ENCODE data around the gene RASD2. TPM values are rescaled to one million over a fixed set of nuclear protein-coding genes. Genes with fewer than 3 reads are reported as not detected.

RASD2 gene
- total and polyA plus RNA-seq, 2 donors (not counting 1 experiment from before 2014, with no cell fraction given) = 0.07 TPM; not detected in 1

GRCh38 chr22:35587447-35587870 is 46.8 kb downstream of the RASD2 start:
- Histone ChIP-seq H3K9ac (ENCODE audit: low read length) (no peak overlapping the region), H4K20me1 (ENCODE audit: control insufficient read depth, insufficient read depth, low read length, poor library complexity, severe bottlenecking) (no peaks in the 10 kb centered on the region), H3K79me2 (ENCODE audit: control insufficient read depth, insufficient read depth, low read length) (no peaks in the 10 kb centered on the region), H3K36me3 (replicated peaks in 1 of 2; ENCODE audit: control extremely low read depth in 1 of 2, control insufficient read depth in 1 of 2, extremely low read depth in 1 of 2, insufficient read depth in 2 of 2, low read length in 1 of 2) (no peaks in the 10 kb centered on the region), H3K27me3 (replicated peaks in 1 of 4; ENCODE audit: control extremely low read depth in 1 of 4, control insufficient read depth in 3 of 4, insufficient read depth in 4 of 4, low read length in 3 of 4) (peaks cover 0 to 2% (median 0%) of the 10 kb centered on the region in 4 experiments), H3K9me3 (ENCODE audit: control extremely low read depth in 1 of 3, control insufficient read depth in 2 of 3, insufficient read depth in 1 of 3, low read length in 2 of 3) (no peaks in the 10 kb centered on the region), H3K27ac (ENCODE audit: low read length in 2 of 2) (no peak overlapping the region), H3K4me1 (ENCODE audit: control insufficient read depth in 2 of 2, insufficient read depth in 2 of 2, low read length in 2 of 2) (peaks cover 0 to 7% of the 10 kb centered on the region in 2 donors), H3K4me3 (ENCODE audit: control extremely low read depth in 1 of 5, extremely low read depth in 1 of 5, insufficient read depth in 1 of 5, low read depth in 2 of 5, low read length in 4 of 5) (no peak overlapping the region), H3K4me2 (replicated peaks; ENCODE audit: low read depth, low read length, poor library complexity, severe bottlenecking) (no peak overlapping the region), H2AFZ (ENCODE audit: insufficient read depth, low read depth, low read length, poor library complexity, severe bottlenecking) (no peak overlapping the region)
- WGBS (ENCODE audit: insufficient coverage) = 84% methylated on average over 4 of the region's 6 CpGs
- Mint-ChIP-seq H3K9me3 (ENCODE audit: insufficient read depth) (no peaks in the 10 kb centered on the region), H3K27me3 (peaks cover 6% of the 10 kb centered on the region), H3K27ac (no peak overlapping the region), H3K4me3 (no peak overlapping the region), H3K4me1 (no peaks in the 10 kb centered on the region)
- ATAC-seq (ENCODE audit: low read depth) (no peak), DNase-seq (no peak)
- ChIA-PET POLR2A (no interaction called here), CTCF (no interaction called here)
- intact Hi-C loops (cut with micrococcal nuclease) = loop anchor here (10.0 kb wide), 1 partner anchor 537 kb away; no protein-coding TSS in a partner anchor
- TF ChIP-seq CTCF (IDR thresholded peaks at IDR 0.05) (no peak), EZH2 (IDR thresholded peaks at IDR 0.05; ENCODE audit: borderline replicate concordance, insufficient read depth, low read depth, low read length, poor library complexity, severe bottlenecking) (no peak)

- ATAC-seq (ENCODE audit: low read depth) (no peak), DNase-seq (no peak)
- Histone ChIP-seq H3K4me1 (ENCODE audit: control insufficient read depth in 2 of 2, insufficient read depth in 2 of 2, low read length in 2 of 2) (peaks cover 0 to 5% of the 10 kb centered on the region in 2 donors), H4K20me1 (ENCODE audit: control insufficient read depth, insufficient read depth, low read length, poor library complexity, severe bottlenecking) (no peaks in the 10 kb centered on the region), H3K27me3 (replicated peaks in 1 of 4; ENCODE audit: control extremely low read depth in 1 of 4, control insufficient read depth in 3 of 4, insufficient read depth in 4 of 4, low read length in 3 of 4) (peaks cover 0 to 2% (median 0%) of the 10 kb centered on the region in 4 experiments), H3K4me3 (ENCODE audit: control extremely low read depth in 1 of 5, extremely low read depth in 1 of 5, insufficient read depth in 1 of 5, low read depth in 2 of 5, low read length in 4 of 5) (no peak overlapping the region), H3K79me2 (ENCODE audit: control insufficient read depth, insufficient read depth, low read length) (no peaks in the 10 kb centered on the region), H2AFZ (ENCODE audit: insufficient read depth, low read depth, low read length, poor library complexity, severe bottlenecking) (no peak overlapping the region), H3K9me3 (ENCODE audit: control extremely low read depth in 1 of 3, control insufficient read depth in 2 of 3, insufficient read depth in 1 of 3, low read length in 2 of 3) (no peaks in the 10 kb centered on the region), H3K4me2 (replicated peaks; ENCODE audit: low read depth, low read length, poor library complexity, severe bottlenecking) (no peak overlapping the region), H3K36me3 (replicated peaks in 1 of 2; ENCODE audit: control extremely low read depth in 1 of 2, control insufficient read depth in 1 of 2, extremely low read depth in 1 of 2, insufficient read depth in 2 of 2, low read length in 1 of 2) (no peaks in the 10 kb centered on the region), H3K9ac (ENCODE audit: low read length) (no peak overlapping the region), H3K27ac (ENCODE audit: low read length in 2 of 2) (no peak overlapping the region)
- TF ChIP-seq CTCF (IDR thresholded peaks at IDR 0.05) (no peak), EZH2 (IDR thresholded peaks at IDR 0.05; ENCODE audit: borderline replicate concordance, insufficient read depth, low read depth, low read length, poor library complexity, severe bottlenecking) (no peak)
- Mint-ChIP-seq H3K9me3 (ENCODE audit: insufficient read depth) (no peaks in the 10 kb centered on the region), H3K27me3 (peaks cover 6% of the 10 kb centered on the region), H3K4me1 (no peaks in the 10 kb centered on the region), H3K27ac (no peak overlapping the region), H3K4me3 (no peak overlapping the region)
- CTCF ChIA-PET = no interaction called here
- POLR2A ChIA-PET = no interaction called here
- 86% methylated on average over 5 of the region's 5 CpGs for WGBS (ENCODE audit: insufficient coverage)
- intact Hi-C loops (cut with micrococcal nuclease) = loop anchor here (10.0 kb wide), 1 partner anchor 537 kb away; no protein-coding TSS in a partner anchor
Measured at GRCh38 chr22:35587896-35588295, 47.3 kb downstream of the RASD2 start.

Measured in B cell (primary cell).